HCT116 (cell line): ENCODE measurements around the gene ZNF426. TPM values are rescaled to one million over a fixed set of nuclear protein-coding genes. Genes with fewer than 3 reads are reported as not detected.

ENCODE experiments used
- ATAC-seq: fragments of 200-7000 bp; cut with Tn5 transposase; 2 replicates; pipeline ENCODE4 v1.9.1; 2020; ENCODE audit warnings: mild to moderate bottlenecking, moderate library complexity
- BruUV-seq: library from RNA; stranded (reverse); fragments of 400-500 nt; replicated peaks from 2 replicates; lab custom pipeline; 2021; lab: Mats Ljungman, UMichigan
- CTCF ChIA-PET: fragments of 300-600 bp; sonication (Branson Sonifier 250); formaldehyde crosslinking; loops from one replicate; lab custom pipeline; 2021; ENCODE audit warnings: antibody characterized with exemption; lab: Charles Lee
- POLR2A ChIA-PET: fragments of 300-600, 350-600 bp; sonication (Branson Sonifier 250); formaldehyde crosslinking; loops from one replicate; lab custom pipeline; 2021; ENCODE audit warnings: antibody characterized with exemption; lab: Charles Lee
- RAD21 ChIA-PET, 2 experiments: fragments of 300-600 bp; sonication (Branson Sonifier 250); formaldehyde crosslinking; loops; one replicate each; lab custom pipeline; 2023; ENCODE audit warnings: low total read pairs in 2 of 2; ENCODE audit not compliant: uncharacterized antibody in 2 of 2, unreplicated experiment in 2 of 2, low non-redundant PET in 1 of 2; lab: Charles Lee
- DNase-seq: peaks from one replicate; pipeline ENCODE4 v3.0.0-alpha.2; 2010; ENCODE audit warnings: low read depth, low spot score
- H2AFZ ChIP-seq: fragments of 200-600 bp; shearing (Covaris generic), sonication (generic); 2 replicates; pipeline ENCODE4 v1.6.1; 2017; ENCODE audit warnings: low read depth, mixed run types, mixed read lengths, antibody characterized with exemption, low read length; ENCODE audit not compliant: poor library complexity, severe bottlenecking
- H3K27ac ChIP-seq: 2 replicates; pipeline ENCODE4 v1.5.1; 2012; ENCODE audit warnings: low read depth, low read length
- H3K27me3 ChIP-seq: fragments of 200-600 bp; sonication (generic); 2 replicates; pipeline ENCODE4 v1.6.1; 2016; ENCODE audit warnings: mixed run types, low read length, mixed read lengths; ENCODE audit not compliant: insufficient read depth
- H3K36me3 ChIP-seq, 2 experiments: fragments of 200-500 bp in 1 of 2; fragments of 200-600 bp in 1 of 2; sonication (Bioruptor generic) in 1 of 2; sonication (generic) in 1 of 2; 2 replicates each; pipeline versions ENCODE4 v1.5.1 to v1.6.1; 2014 to 2016; ENCODE audit warnings: low read length in 2 of 2, inconsistent platforms in 1 of 2, mixed read lengths in 1 of 2, mixed run types in 1 of 2; ENCODE audit not compliant: insufficient read depth in 2 of 2, control insufficient read depth in 1 of 2
- H3K4me1 ChIP-seq, 2 experiments: fragments of 200-600 bp in 1 of 2; sonication (generic) in 1 of 2; 2 replicates each; pipeline versions ENCODE4 v1.5.1 to v1.6.1; 2012 to 2017; ENCODE audit warnings: low read length in 2 of 2, inconsistent platforms in 1 of 2, mild to moderate bottlenecking in 1 of 2, mixed read lengths in 1 of 2, mixed run types in 1 of 2, moderate library complexity in 1 of 2; ENCODE audit not compliant: insufficient read depth in 2 of 2, control insufficient read depth in 1 of 2
- H3K4me2 ChIP-seq: fragments of 200-600 bp; sonication (generic); 2 replicates; pipeline ENCODE4 v1.6.1; 2017; ENCODE audit warnings: mixed run types, low read length, mixed read lengths
- H3K4me3 ChIP-seq, 2 experiments: fragments of 200-600 bp in 1 of 2; sonication (generic) in 1 of 2; replicated peaks in 1 of 2; 2 replicates each; pipeline ENCODE4 v1.5.1; 2011 to 2016; ENCODE audit warnings: low read length in 2 of 2, control low read depth in 1 of 2, low read depth in 1 of 2, mild to moderate bottlenecking in 1 of 2, mixed read lengths in 1 of 2, mixed run types in 1 of 2
- H3K79me2 ChIP-seq: fragments of 200-600 bp; sonication (generic); 2 replicates; pipeline ENCODE4 v1.6.1; 2017; ENCODE audit warnings: mild to moderate bottlenecking, mixed run types, low read length, moderate library complexity, mixed read lengths; ENCODE audit not compliant: insufficient read depth
- H3K9ac ChIP-seq: fragments of 200-600 bp; sonication (generic); 2 replicates; pipeline ENCODE4 v1.6.1; 2016; ENCODE audit warnings: low read length, mixed read lengths
- H3K9me2 ChIP-seq: fragments of 200-600 bp; sonication (generic), shearing (Covaris generic); 2 replicates; pipeline ENCODE4 v1.6.1; 2017; ENCODE audit warnings: mixed run types, mild to moderate bottlenecking, moderate library complexity; ENCODE audit not compliant: insufficient read depth
- H3K9me3 ChIP-seq, 2 experiments: fragments of 200-500 bp in 1 of 2; fragments of 200-600 bp in 1 of 2; sonication (Bioruptor generic) in 1 of 2; sonication (generic) in 1 of 2; 2 replicates each; pipeline ENCODE4 v1.6.1; 2014 to 2017; ENCODE audit warnings: low read length in 2 of 2, mixed read lengths in 2 of 2, inconsistent platforms in 1 of 2, low read depth in 1 of 2, mild to moderate bottlenecking in 1 of 2, mixed run types in 1 of 2, moderate library complexity in 1 of 2; ENCODE audit not compliant: control insufficient read depth in 1 of 2, insufficient read depth in 1 of 2
- H4K20me1 ChIP-seq: fragments of 200-600 bp; sonication (generic), shearing (Covaris generic); 2 replicates; pipeline ENCODE4 v1.6.1; 2017; ENCODE audit warnings: mixed run types, mild to moderate bottlenecking, moderate library complexity; ENCODE audit not compliant: insufficient read depth
- ATF3 ChIP-seq: IDR thresholded peaks from 2 replicates; pipeline ENCODE4 v1.6.1; 2012
- YY1 ChIP-seq: IDR thresholded peaks from 2 replicates; pipeline ENCODE4 v1.6.1; 2011; ENCODE audit warnings: low read length, low read depth, moderate library complexity, mild to moderate bottlenecking; ENCODE audit not compliant: insufficient replicate concordance; ENCODE audit errors: extremely low read depth
- ZNF274 ChIP-seq: fragments of 200-500 bp; sonication (Bioruptor generic); IDR thresholded peaks from 2 replicates; pipeline ENCODE4 v1.6.1; 2014; ENCODE audit warnings: mild to moderate bottlenecking, low read depth, low read length, inconsistent platforms
- intact Hi-C: fragments of 100-400 bp; cut with micrococcal nuclease; formaldehyde crosslinking; loops from 2 replicates; pipeline ENCODE4 v1.10.0; 2022
- total RNA-seq: library from RNA; stranded (reverse); gene quantifications from one replicate; pipeline ENCODE4 v1.2.1, GENCODE V29; 2021; ENCODE audit not compliant: unreplicated experiment
- TF ChIP-seq, protein P1 (sequence below), 3 experiments: fragments of 200-600 bp in 1 of 3; sonication (generic) in 1 of 3; IDR thresholded peaks in 2 of 3; conservative IDR thresholded peaks in 1 of 3; 2 replicates each; pipeline ENCODE4 v1.5.1; 2012 to 2017; ENCODE audit warnings: low read depth in 2 of 3, low read length in 2 of 3, antibody characterized with exemption in 1 of 3, borderline replicate concordance in 1 of 3, control low read depth in 1 of 3, mild to moderate bottlenecking in 1 of 3, mixed read lengths in 1 of 3, mixed run types in 1 of 3, moderate library complexity in 1 of 3; ENCODE audit not compliant: insufficient read depth in 1 of 3

The ZNF426 gene
- total RNA-seq, 1 experiment from 2014 or later = 1.7 TPM

DNA sequence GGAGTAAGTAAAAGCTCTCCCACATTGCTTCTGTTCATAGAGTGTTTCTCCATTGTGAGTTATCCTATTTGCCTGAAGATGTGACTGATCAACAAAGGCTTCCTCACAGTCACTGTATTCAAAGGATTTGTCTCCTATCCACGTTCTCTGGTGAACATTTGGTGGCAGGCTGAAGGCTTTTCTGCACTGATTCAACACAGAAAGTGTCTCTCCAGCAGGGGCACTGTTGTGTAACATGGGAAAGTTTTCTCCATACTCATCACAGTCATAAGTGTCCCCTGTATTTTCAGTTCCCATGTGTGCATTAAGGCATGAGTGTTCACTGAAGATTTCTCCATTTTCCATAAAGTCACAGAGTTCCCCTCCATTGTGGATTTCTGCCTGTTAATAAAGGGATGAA is 28.3 kb upstream of the ZNF426 start:
- Histone ChIP-seq H2AFZ (no peak overlapping the region), H3K9me2 (no peaks in the 10 kb centered on the region), H3K27ac (no peak overlapping the region), H3K79me2 (peaks cover 98% of the 10 kb centered on the region), H3K9ac (no peak overlapping the region), H3K4me3 (no peak overlapping the region), H3K36me3 (peaks cover 55 to 94% of the 10 kb centered on the region in 2 experiments), H3K9me3 (peaks cover 78 to 79% of the 10 kb centered on the region in 2 experiments; a peak in 3 of 4 replicates), H3K4me1 (no peaks in the 10 kb centered on the region), H3K4me2 (no peak overlapping the region), H3K27me3 (no peaks in the 10 kb centered on the region), H4K20me1 (peaks cover 4% of the 10 kb centered on the region; the same call in 1 of the 2 replicates)
- TF ChIP-seq, protein P1, sequence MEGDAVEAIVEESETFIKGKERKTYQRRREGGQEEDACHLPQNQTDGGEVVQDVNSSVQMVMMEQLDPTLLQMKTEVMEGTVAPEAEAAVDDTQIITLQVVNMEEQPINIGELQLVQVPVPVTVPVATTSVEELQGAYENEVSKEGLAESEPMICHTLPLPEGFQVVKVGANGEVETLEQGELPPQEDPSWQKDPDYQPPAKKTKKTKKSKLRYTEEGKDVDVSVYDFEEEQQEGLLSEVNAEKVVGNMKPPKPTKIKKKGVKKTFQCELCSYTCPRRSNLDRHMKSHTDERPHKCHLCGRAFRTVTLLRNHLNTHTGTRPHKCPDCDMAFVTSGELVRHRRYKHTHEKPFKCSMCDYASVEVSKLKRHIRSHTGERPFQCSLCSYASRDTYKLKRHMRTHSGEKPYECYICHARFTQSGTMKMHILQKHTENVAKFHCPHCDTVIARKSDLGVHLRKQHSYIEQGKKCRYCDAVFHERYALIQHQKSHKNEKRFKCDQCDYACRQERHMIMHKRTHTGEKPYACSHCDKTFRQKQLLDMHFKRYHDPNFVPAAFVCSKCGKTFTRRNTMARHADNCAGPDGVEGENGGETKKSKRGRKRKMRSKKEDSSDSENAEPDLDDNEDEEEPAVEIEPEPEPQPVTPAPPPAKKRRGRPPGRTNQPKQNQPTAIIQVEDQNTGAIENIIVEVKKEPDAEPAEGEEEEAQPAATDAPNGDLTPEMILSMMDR (IDR thresholded peaks at IDR 0.05 in 2 of 3, conservative IDR thresholded peaks at IDR 0.05 in 1 of 3; ENCODE audit: borderline replicate concordance in 1 of 3, insufficient read depth in 1 of 3, low read depth in 2 of 3, low read length in 2 of 3) = peak in 2 of 3 experiments; percentile 24 to 39; a peak in 3 of 6 replicates
- no peak for TF ChIP-seq YY1
- ChIA-PET POLR2A (no interaction called here), RAD21 (no interaction called here), CTCF (no interaction called here)
- no TSS peak for BruUV-seq
- DNase-seq (no peak), ATAC-seq (no peak)
- intact Hi-C loops = no loop called here

DNA sequence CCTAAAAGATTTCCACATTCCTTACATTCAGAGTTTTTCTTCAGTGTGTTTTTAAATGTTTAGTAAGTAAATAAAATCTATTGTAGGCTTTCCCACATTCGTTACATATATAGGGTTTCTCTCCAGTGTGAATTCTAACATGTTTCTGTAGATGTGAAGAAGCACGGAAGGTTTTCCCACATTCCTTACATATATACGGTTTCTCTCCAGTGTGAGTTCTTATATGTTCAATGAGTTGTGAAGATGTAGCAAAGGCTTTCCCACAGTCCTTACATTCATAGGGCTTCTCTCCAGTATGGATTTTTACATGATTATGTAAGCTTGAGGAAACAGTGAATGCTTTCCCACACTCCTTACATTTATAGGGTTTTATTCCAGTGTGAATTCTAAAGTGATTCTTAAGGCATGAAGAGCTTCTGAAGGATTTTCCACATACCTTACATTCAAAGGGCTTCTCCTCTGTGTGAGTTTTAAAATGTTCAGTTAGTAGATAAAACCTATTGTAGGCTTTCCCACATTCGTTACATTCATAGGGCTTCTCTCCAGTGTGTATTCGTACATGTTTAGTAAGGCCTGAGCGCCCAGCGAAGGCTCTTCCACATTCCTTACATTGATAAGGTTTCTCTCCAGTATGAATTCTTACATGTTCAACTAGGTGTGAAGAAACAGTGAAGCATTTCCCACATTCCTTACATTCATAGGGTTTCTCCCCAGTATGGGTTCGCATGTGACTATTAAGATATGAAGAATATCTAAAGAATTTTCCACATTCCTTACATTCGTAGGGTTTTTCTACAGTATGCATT is 27.7 kb upstream of the ZNF426 start:
- intact Hi-C loops = no loop called here
- DNase-seq = no peak
- Histone ChIP-seq H3K4me3 (no peak overlapping the region), H3K9ac (no peak overlapping the region), H4K20me1 (peaks cover 1% of the 10 kb centered on the region; the same call in 1 of the 2 replicates), H3K79me2 (peaks cover 92% of the 10 kb centered on the region), H3K27me3 (no peaks in the 10 kb centered on the region), H3K4me2 (no peak overlapping the region), H3K36me3 (peaks cover 58 to 96% of the 10 kb centered on the region in 2 experiments), H3K27ac (no peak overlapping the region), H3K9me2 (no peaks in the 10 kb centered on the region), H3K4me1 (no peaks in the 10 kb centered on the region), H2AFZ (no peak overlapping the region), H3K9me3 (peaks cover 79 to 81% of the 10 kb centered on the region in 2 experiments; a peak in 3 of 4 replicates)
- no peak for ATAC-seq
- BruUV-seq = TSS peak; percentile 17
- ChIA-PET RAD21 (no interaction called here), POLR2A (no interaction called here), CTCF (no interaction called here)
- TF ChIP-seq ATF3 (no peak), ZNF274 (peak; percentile 72)
